Ishikawa (cell line): Measurements from ENCODE around the gene ZNF726.

Experiments
- CEBPB ChIP-seq: IDR thresholded peaks from 2 replicates; pipeline ENCODE4 v1.6.1; 2012
- CREB1 ChIP-seq: IDR thresholded peaks from 2 replicates; pipeline ENCODE4 v1.6.1; 2012; ENCODE audit warnings: low read depth
- EGR1 ChIP-seq: IDR thresholded peaks from 2 replicates; pipeline ENCODE4 v1.6.1; 2012
- EP300 ChIP-seq: IDR thresholded peaks from 2 replicates; pipeline ENCODE4 v1.6.1; 2012; ENCODE audit warnings: borderline replicate concordance
- FOXM1 ChIP-seq: IDR thresholded peaks from 2 replicates; pipeline ENCODE4 v1.6.1; 2012; ENCODE audit warnings: low read depth, borderline replicate concordance
- NFIC ChIP-seq: IDR thresholded peaks from 2 replicates; pipeline ENCODE4 v1.6.1; 2012
- RAD21 ChIP-seq: IDR thresholded peaks from 2 replicates; pipeline ENCODE4 v1.6.1; 2012; ENCODE audit warnings: low read depth
- TAF1 ChIP-seq: IDR thresholded peaks from 2 replicates; pipeline ENCODE4 v1.6.1; 2012; ENCODE audit warnings: low read depth, mild to moderate bottlenecking
- TCF12 ChIP-seq: IDR thresholded peaks from 2 replicates; pipeline ENCODE4 v1.6.1; 2012; ENCODE audit warnings: low read depth
- TEAD4 ChIP-seq: IDR thresholded peaks from 2 replicates; pipeline ENCODE4 v1.6.1; 2012
- YY1 ChIP-seq: IDR thresholded peaks from 2 replicates; pipeline ENCODE4 v1.6.1; 2012; ENCODE audit warnings: low read depth
- ZBTB7A ChIP-seq: IDR thresholded peaks from 2 replicates; pipeline ENCODE4 v1.6.1; 2012; ENCODE audit warnings: low read depth
- TF ChIP-seq, protein P1 (sequence below): IDR thresholded peaks from 2 replicates; pipeline ENCODE4 v1.6.1; 2012
- TF ChIP-seq, protein P2 (sequence below): IDR thresholded peaks from 2 replicates; pipeline ENCODE4 v1.6.1; 2012; ENCODE audit warnings: low read depth, mild to moderate bottlenecking
- TF ChIP-seq, protein P3 (sequence below): IDR thresholded peaks from 2 replicates; pipeline ENCODE4 v1.6.1; 2012

ZNF726 gene

DNA sequence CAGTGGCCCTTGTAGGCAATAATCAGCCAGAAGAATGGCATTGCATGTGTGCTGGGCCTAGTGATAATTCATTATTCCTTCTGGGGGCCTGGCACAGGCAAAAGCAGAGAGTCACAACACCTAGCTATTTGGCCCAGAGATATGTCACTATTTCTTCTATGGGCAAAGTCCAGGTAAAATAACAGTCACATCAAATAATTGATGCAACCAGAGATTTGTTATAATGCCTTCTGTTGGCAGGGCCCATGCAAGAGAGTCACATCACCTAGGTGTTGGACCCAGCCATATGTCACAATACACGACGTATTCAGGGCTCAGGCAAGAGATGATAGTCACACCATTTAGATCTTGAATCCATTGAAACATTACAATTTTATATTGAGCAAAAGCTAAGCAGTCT is 66.1 kb downstream of the ZNF726 start:
- TF ChIP-seq EGR1, result no peak
- no peak for TF ChIP-seq FOXM1
- no peak for TF ChIP-seq EP300
- TF ChIP-seq TCF12, result no peak
- no peak for TF ChIP-seq CREB1
- TF ChIP-seq ZBTB7A, result no peak
- no peak for TF ChIP-seq YY1
- TF ChIP-seq, protein P1, sequence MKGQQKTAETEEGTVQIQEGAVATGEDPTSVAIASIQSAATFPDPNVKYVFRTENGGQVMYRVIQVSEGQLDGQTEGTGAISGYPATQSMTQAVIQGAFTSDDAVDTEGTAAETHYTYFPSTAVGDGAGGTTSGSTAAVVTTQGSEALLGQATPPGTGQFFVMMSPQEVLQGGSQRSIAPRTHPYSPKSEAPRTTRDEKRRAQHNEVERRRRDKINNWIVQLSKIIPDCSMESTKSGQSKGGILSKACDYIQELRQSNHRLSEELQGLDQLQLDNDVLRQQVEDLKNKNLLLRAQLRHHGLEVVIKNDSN, result no peak
- no peak for TF ChIP-seq TAF1
- no peak for TF ChIP-seq RAD21
- TF ChIP-seq CEBPB, result no peak
- TF ChIP-seq TEAD4, result no peak
- no peak for TF ChIP-seq NFIC
- TF ChIP-seq, protein P2, sequence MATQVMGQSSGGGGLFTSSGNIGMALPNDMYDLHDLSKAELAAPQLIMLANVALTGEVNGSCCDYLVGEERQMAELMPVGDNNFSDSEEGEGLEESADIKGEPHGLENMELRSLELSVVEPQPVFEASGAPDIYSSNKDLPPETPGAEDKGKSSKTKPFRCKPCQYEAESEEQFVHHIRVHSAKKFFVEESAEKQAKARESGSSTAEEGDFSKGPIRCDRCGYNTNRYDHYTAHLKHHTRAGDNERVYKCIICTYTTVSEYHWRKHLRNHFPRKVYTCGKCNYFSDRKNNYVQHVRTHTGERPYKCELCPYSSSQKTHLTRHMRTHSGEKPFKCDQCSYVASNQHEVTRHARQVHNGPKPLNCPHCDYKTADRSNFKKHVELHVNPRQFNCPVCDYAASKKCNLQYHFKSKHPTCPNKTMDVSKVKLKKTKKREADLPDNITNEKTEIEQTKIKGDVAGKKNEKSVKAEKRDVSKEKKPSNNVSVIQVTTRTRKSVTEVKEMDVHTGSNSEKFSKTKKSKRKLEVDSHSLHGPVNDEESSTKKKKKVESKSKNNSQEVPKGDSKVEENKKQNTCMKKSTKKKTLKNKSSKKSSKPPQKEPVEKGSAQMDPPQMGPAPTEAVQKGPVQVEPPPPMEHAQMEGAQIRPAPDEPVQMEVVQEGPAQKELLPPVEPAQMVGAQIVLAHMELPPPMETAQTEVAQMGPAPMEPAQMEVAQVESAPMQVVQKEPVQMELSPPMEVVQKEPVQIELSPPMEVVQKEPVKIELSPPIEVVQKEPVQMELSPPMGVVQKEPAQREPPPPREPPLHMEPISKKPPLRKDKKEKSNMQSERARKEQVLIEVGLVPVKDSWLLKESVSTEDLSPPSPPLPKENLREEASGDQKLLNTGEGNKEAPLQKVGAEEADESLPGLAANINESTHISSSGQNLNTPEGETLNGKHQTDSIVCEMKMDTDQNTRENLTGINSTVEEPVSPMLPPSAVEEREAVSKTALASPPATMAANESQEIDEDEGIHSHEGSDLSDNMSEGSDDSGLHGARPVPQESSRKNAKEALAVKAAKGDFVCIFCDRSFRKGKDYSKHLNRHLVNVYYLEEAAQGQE, result no peak
- TF ChIP-seq, protein P3, sequence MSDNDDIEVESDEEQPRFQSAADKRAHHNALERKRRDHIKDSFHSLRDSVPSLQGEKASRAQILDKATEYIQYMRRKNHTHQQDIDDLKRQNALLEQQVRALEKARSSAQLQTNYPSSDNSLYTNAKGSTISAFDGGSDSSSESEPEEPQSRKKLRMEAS, result no peak

DNA sequence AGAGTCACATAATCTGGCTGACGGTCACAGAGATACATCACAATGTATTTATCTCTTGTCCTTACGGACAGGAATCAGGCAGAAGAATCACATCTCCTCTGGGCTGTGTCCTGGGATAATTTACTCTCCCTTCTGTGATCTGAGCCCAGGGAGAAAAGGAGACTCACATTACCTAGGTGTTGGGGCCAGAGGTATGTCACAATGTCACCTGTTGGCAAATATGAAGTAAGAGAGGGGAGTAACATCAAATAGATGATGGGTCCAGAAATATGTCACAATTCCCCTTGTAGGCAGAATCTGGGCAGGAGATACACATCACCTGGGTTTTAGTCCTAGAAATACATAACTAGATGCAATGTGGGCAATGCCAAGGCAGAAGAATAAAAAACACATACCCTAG is 67.2 kb downstream of the ZNF726 start:
- TF ChIP-seq RAD21 (no peak), EGR1 (no peak), EP300 (no peak), NFIC (no peak), TEAD4 (no peak), FOXM1 (no peak), CREB1 (no peak), TAF1 (no peak), YY1 (no peak)
- TF ChIP-seq, protein P3, result no peak
- TF ChIP-seq, protein P1, result no peak
- TF ChIP-seq, protein P2, result no peak

DNA sequence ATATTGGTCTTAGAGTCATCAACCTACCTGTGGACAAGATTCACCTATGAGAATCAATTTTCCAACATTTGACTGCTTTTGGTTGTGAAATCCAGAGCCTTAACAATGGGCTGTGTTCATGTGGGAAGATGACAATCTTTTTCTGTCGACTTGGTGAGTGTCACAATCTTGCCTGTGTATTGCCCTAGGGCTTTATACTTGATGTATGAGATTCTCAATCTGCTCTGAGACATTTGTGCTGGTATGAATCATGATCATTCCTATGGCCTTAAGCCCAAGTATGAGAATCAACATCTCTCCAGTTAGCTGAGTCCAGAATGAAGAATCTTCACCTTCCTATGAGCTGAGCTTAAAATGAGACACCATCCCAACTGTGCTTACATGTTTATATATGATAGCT is 68.7 kb downstream of the ZNF726 start:
- TF ChIP-seq, protein P2, result no peak
- TF ChIP-seq TEAD4 (no peak), TCF12 (no peak), EP300 (no peak), NFIC (no peak), YY1 (no peak), CEBPB (no peak), ZBTB7A (no peak), TAF1 (no peak), RAD21 (no peak), EGR1 (no peak), FOXM1 (no peak), CREB1 (no peak)
- TF ChIP-seq, protein P3, result no peak
- TF ChIP-seq, protein P1, result no peak
